GM18858 (cell line): ENCODE measurements around the gene EIF3I.

Experiments
- ATAC-seq: cut with Tn5 transposase; IDR thresholded peaks from one replicate; pipeline ENCODE4 v1.9.1; 2021; ENCODE audit not compliant: unreplicated experiment

Gene EIF3I

DNA sequence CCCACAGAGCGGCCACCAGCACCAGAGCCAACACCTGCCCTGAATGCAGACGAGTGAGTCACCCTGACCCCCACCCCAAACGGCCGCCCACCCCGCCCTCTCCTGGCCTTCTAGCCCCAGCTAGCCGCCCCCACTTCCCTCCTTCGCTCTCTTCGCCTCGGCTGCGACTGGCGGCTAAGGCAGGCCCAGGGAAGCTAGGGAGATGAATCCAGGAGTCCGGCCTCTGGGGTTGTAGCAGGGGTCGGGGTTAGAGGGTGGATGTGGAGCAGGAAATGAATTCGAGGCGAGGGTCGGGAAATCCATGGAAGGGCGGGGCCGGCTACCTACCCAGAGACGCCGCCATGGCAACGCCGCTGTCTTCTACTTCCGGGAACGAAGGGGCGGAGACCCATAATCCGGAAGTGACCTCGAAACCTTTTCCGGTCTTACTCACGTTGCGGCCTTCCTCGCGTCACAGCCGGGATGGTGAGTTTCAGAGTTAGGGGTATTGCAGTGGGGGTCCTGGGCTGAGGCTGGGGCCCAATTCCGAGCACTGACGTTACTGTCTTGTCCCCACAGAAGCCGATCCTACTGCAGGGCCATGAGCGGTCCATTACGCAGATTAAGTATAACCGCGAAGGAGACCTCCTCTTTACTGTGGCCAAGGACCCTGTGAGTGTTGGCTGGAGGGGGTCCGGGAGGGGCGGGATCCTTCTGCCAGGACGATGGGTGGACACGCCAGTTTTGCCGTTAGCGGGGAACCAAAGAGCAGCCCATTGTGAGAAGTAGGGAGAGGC is at the start of gene EIF3I, which contains the start of gene TMEM234:
Gene EIF3I (plus strand): TSS at position 428 of the 776 bp plus-strand sequence. CDS start 35 bp downstream, at position 463.
Gene TMEM234 (minus strand): TSS at position 374 of the 776 bp plus-strand sequence. CDS start 31 bp downstream, at position 343.
- no peak for ATAC-seq

DNA sequence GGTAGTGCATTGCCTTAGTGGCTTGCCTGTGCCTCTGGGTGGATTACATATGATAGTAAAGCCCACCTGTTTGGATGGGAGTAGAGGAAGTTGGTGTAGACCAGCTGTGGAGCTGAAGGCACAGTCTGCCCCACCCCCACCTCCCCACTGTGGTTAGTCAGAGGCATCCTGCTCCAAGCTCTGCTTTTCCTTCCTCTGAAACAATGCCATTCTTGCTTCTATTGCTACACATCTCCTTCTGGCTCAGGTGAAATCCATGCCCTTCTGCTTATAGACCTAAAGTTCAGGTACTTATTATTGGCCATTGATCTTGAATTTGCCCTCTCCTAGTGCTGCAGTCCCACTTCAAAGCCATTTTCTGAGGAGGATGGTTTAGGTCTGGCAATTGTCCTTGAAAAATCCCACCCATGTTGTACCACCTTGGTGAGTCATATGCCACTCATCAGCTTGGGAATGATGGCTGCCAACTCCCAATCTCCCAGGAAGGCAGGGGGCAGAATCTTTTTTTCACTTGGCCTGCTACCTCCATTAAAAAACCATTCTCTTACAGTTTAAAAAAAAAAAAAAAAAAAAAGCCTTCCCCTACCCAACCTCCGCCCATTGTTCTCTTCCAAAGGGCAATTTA is 49.5 kb upstream of the EIF3I start:
- no peak for ATAC-seq

DNA sequence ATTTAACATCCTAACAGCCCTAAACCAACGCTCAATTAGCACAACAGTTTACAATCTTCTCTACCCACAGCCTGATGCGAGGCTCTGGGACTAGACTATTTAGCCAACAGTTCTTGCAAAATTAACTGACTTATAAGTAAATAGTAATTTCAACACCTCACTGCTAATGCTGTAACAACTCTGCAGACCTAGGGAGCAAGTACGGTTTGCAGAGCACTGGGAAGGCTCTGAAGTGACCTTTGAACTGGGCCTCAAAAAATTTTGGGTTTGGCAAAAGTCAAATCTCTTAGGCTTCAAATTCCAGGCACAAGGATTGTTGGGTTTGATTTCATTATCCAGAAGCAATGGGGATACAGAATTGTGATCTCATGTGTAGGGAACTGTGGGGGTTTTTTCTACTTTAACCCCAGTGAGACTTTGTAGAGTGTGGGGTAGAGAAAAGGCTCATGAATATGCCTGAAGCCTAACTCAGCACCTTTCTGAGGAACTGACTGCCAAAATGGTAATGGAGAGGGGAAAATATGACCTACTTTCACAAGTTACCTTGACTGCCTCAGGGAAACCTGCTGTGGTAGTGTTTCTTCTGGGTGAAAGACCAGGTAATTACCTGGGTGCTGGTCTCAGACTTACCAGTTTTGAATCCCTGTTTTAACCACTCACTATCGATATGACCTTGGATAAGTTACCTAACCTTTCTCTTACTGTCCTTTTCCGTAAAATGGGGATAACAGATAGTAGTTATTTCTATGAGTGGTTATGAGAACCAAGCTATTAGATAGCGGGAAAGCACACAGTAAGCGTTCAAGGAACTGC is 43.6 kb upstream of the EIF3I start:
- no peak for ATAC-seq

DNA sequence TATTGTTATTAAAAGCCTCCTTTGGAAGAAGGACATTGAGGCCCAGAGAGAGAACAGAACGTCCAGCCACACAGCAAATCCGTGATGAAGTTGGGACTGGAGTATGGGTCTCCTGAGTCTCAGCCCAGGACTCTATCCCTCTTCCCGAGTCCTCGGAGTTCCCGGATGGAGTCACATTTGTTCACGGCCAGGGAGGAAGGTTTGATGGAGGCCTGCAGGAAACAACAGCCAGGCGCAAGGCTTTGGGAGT is 43.1 kb upstream of the EIF3I start:
- no peak for ATAC-seq

DNA sequence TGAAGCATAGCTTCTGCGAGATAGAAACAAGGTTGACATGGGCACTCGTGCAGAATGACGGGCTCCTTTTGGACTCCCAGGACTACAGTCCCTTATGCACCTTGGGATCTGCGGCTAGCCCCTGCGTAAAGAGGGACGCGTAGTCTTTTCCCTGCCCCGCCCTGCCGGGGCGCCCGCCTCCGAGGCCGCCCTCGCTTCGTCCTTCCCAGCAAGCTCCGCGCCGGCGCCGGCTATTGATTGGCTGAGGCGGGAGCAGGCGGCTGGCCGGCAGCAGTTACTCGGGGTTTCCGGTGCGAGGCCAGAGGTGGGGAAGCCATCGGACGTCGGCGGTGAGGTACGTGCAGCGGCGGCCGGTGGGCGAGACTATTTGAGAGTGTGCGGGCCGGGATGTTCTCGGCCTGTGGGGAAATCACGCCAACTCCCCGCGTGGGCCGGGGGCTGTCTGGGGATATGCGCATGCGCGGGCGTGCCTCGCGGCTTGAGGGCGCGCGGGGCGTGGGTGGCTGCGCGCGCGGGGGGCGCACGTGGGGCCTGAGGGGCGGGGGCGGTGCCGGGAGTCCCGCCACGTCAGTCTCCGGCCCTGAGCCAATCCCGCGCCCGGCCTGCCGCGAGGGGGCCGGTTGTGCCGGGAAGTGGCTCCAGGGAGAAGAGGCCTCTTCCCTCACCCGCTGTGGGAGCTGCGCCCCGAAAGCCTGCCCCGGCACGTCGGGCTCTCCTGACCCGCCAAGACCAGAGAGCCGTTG is 42.6 kb upstream of the EIF3I start, which contains the start of gene TXLNA:
Gene TXLNA (plus strand): TSS at position 233 of the 743 bp plus-strand sequence. CDS start 671 bp downstream, outside the sequence.
- peak; percentile 78 for ATAC-seq

DNA sequence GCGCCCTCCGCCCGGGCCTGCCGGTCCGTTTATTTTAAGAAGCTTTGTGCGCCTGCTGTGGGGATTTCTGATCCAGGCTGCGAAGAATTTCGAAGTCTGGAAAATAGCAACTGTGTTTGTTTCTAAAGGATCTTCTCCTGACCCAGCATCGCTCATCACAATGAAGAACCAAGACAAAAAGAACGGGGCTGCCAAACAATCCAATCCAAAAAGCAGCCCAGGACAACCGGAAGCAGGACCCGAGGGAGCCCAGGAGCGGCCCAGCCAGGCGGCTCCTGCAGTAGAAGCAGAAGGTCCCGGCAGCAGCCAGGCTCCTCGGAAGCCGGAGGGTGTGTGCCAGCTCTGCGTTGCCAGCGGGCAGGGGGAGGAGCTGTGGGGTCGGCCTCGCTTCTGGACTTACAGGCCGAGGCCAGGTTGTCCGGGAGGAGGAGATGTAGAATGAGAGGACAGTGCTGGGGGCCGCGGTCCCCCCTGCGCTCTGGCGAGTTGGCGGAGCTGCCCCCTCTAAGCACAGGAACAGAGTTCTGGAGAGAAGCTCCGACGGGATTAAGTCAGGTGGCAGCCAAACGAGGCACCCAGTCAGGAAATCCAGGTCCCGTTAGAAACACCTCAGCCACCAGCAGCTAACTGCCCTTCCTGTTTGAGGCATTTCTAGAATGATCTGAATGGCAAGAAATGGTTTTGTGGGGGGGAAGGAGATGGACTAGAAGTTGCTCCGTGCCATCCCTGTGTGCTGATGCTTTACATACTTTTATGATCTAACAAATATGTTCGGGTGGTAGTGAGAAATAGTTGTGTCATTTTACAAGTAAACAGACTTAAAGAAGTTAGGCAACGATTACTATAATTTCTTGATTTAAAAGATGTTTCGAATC is 41.8 kb upstream of the EIF3I start:
- ATAC-seq, result peak; percentile 6

DNA sequence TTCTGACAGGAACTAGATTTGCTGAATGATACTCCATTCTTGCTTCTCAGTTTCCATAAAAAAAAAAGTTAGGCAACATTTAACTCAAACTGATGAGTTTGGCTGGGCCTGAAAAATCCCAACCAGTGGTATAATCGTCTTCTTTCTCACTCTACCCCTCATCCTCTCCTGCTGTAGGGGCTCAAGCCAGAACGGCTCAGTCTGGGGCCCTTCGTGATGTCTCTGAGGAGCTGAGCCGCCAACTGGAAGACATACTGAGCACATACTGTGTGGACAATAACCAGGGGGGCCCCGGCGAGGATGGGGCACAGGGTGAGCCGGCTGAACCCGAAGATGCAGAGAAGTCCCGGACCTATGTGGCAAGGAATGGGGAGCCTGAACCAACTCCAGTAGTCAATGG is 41.1 kb upstream of the EIF3I start:
- no peak for ATAC-seq

DNA sequence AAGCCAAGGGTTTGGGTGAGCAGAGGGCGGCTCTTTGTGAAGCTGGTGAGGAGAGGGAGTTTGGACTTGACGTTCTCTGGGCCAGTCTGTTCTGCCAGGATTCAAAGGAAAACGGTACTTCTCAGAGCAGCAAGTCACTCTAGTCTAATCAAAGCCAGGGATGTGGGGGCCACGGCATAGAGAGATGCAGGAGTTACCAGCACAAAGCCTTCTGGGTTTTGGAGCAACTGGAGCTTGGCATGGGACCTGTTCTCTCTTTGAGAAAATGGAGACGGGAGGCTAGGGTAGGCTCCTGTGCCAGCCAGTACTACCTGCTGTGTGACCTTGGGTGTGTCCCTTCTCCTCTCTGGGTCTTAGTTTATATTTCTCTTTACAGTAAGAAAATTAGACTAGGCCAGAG is 40.6 kb upstream of the EIF3I start:
- ATAC-seq, result no peak

DNA sequence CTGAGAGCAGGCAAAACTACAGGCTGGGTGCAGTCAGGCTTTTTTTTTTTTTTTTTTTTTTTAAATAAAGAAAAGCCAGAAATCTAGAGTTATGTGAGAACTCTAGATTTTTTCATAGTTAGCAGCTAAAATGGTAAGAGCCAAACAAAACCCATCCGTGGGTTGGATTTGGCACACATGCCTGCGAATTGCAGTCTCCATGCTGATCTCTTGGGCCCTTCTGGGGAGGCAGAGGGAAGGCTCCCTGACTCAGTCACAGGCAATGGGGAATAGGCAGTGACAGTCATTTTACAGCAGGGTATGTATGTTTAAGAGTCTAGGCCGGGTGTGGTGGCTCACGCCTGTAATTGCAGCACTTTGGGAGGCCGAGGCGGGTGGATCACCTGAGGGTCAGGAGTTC is 40.1 kb upstream of the EIF3I start:
- ATAC-seq, result no peak

DNA sequence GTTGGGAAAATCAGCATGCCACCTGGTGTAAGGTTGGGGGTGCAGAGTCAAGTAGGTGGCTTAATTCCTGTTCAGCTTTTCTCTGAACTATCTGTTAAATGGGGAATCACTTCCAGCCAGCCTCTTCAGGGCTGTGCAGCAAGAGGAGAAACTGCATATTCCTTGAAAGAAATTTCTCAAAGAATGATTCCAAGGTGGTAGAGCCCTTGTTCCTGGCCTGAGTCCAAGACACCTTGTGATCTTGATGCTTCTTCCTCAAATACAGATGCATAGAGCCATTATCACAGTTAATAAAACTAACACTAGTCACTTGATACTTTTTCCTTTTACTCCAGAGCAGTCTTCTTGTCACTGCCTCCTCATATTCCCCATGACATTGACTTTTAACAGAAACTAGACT is 37.6 kb upstream of the EIF3I start:
- no peak for ATAC-seq

DNA sequence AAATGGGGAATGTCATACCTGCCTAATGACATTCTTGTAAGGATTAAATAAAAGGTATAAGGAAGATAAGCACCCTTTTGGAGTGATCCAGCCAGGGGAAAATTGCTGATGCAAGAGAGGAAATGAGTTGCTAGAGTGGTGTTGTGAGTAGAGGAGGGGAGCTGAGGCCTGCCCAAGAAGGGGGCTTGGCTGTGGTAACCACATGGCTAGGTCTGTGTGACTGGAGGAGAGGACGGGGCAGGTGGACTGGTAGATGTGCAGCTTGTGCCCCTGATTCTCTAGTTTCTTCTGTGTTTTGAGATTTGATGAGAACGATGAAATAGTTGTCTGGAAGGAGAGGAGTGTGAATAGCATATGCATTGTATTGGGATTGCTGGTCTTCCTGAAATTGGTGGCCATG is 36.1 kb upstream of the EIF3I start:
- ATAC-seq, result no peak

DNA sequence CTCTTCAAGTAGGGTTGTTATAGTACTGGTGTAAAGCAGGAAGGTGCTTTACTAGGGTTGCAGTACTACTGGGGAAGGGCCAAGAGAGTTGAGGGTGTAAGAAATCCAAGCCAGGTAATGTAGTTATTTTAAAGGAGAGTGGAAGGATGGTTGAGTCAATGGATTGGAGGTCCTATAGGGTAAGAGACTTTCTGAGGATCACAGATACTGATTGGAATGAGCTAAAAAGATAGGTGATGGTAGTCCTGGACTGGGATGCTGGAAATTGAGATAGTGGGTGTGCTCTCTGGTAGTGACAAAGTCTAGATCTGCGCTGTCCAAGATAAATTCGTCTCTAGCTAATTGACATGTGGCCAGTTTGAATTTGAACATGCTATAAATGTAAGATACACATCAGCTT is 35.7 kb upstream of the EIF3I start:
- no peak for ATAC-seq

DNA sequence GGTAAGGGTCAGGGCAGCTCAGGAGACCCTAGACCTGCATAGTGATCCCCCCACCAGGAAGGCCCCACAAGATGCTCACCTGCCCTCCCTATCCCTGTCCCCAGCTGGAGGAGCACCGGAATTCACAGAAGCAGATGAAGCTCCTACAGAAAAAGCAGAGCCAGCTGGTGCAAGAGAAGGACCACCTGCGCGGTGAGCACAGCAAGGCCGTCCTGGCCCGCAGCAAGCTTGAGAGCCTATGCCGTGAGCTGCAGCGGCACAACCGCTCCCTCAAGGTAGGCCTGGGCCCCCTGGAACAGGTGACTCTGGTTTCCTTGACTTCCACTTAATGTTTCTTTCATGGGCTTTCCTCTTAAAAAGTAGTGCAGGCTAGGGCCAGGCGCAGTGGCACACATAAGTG is 34.4 kb upstream of the EIF3I start:
- no peak for ATAC-seq

DNA sequence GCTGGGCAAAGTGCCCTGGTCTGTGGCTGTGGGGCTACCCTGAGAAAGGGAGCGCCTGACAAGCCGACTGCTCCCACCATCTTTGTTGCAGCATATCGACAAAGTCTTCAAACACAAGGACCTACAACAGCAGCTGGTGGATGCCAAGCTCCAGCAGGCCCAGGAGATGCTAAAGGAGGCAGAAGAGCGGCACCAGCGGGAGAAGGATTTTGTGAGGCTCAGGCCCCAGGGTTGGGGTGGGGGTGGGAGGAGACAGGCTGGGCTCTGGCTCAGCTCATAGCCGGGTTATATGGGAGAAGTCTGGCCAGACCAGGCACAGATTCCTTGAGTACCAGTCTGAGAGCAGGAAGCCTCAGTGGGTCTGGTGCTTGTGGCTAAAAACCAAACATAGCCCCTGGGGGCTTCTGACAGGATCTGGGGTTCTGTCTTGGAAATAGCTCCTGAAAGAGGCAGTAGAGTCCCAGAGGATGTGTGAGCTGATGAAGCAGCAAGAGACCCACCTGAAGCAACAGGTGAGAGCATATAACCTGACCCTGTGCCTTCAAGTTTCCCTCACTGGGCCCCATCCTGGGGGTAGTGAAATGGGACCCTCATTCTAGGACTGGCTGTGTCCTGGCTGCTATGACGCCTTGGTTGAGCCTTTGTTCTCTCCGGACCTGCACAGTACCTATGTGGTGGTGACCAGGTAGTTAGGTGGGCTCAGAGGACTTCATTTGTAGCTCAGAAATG is 29.8 kb upstream of the EIF3I start:
- no peak for ATAC-seq

DNA sequence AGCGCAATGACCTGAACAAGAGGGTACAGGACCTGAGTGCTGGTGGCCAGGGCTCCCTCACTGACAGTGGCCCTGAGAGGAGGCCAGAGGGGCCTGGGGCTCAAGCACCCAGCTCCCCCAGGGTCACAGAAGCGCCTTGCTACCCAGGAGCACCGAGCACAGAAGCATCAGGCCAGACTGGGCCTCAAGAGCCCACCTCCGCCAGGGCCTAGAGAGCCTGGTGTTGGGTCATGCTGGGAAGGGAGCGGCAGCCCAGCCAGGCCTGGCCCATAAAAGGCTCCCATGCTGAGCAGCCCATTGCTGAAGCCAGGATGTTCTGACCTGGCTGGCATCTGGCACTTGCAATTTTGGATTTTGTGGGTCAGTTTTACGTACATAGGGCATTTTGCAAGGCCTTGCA is 27.2 kb upstream of the EIF3I start:
- no peak for ATAC-seq

DNA sequence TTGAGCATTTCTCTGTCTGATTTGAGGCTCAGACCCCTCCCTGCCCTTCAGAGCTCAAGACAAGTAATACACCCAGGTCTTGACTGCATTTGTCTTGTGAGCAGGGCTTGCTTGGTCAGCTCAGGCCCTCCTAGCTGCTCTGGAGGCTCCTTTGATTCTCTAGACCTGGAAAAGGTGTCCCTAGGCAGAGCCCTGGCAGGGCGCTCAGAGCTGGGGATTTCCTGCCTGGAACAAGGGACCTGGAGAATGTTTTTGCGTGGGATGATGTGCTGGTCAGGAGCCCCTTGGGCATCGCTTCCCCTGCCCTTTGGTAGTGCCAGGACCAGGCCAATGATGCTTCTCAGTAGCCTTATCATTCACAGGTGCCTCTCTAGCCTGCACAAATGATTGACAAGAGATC is 26.7 kb upstream of the EIF3I start:
- ATAC-seq, result no peak

DNA sequence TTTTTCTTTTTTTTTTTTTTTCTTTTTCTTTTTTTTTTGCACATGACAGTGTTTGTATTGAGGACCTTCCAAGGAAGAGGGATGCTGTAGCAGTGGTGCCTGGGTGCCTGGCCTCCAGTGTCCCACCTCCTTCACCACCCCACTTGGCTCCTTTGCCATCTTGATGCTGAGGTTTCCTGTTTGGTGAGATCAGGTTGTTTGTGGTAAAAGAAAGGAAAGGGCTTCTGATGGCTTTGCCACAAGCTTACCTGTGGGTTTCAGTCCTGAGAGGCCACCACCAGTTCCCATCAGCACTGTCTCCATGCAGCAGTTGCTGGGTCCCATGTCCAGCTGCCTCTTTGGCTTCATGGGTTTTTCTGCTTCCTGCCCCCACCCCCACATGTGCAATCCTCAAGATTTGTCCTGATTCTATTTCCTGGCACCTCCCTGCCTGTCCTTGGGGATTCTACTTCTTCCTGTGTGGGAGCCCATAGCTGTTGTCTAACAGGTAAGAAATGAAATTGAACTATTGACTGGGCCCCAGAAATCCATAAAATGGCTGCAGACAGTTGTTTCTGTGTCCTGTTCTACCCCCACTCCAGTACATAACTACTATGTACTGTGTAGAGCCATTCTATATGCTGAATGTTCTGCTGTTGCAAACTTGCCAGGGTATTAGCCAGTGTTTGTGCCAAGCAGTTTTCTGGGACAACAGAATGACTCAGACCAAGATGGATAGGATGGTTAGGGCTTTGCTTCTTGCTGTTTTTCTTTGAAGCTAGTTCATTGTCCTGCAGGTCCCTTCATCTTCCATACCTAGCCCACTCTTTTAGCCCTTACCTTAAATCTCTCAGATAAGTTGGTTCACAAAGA is 26.0 kb upstream of the EIF3I start:
- ATAC-seq, result no peak

DNA sequence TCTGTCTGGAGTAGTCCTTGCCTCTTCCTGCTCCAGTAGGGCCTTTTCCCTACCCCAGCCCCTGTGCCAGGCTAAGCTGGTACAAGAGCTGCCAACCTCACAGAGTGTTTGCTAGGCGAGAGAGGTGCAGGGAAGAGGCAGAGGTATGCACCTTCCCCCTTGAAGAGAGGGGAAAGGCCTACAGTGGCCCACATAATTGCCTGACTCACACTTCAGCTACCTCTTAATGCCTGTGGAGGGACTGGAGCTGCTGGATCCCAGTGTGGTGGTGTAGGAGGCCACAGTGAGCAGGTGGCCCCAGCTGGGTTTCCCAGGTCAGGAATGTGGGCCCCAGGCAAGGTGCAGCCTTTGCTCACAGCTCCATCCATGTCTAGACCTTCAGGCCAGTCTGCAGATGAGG is 25.1 kb upstream of the EIF3I start:
- no peak for ATAC-seq

DNA sequence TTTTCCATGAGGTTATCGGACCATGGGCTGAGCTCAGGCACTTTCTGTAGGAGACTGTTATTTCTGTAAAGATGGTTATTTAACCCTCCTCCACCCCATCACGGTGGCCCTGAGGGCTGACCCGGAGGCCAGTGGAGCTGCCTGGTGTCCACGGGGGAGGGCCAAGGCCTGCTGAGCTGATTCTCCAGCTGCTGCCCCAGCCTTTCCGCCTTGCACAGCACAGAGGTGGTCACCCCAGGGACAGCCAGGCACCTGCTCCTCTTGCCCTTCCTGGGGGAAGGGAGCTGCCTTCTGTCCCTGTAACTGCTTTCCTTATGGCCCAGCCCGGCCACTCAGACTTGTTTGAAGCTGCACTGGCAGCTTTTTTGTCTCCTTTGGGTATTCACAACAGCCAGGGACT is 24.4 kb upstream of the EIF3I start:
- ATAC-seq, result no peak
